MM.1S (cell line): ENCODE results near the gene SORL1.

ENCODE experiments used
- EZH2 ChIP-seq: fragments of 300-600 bp; sonication (generic); optimal IDR thresholded peaks from 2 replicates; pipeline ENCODE3; 2017; ENCODE audit warnings: low read depth, mild to moderate bottlenecking, antibody characterized with exemption, low read length, mixed read lengths
- TF ChIP-seq, protein P1 (sequence below): fragments of 300-600 bp; sonication (generic); IDR thresholded peaks from 2 replicates; pipeline ENCODE4 v1.5.1; 2016; ENCODE audit warnings: antibody characterized with exemption, low read length, mixed read lengths

DNA sequence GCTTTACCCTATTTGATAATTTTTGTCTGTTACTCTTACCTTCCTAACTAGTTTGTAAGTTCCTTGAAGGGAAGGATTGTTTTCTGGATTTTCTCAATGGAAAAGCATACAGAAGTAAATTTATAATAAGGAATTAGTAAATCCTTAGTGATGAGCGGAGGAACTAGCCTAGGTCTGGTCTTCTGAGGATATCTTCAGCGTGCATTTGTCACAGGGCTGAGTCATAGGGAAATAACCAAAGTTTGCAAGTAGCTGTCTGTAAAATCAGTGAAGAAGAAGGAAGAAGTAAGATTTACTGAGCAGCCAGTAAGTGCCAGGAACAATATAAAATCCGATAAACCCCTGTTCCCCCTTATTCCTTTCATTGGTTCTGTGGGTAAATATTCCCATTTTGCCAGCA is 163.4 kb downstream of the SORL1 start:
- TF ChIP-seq, protein P1, sequence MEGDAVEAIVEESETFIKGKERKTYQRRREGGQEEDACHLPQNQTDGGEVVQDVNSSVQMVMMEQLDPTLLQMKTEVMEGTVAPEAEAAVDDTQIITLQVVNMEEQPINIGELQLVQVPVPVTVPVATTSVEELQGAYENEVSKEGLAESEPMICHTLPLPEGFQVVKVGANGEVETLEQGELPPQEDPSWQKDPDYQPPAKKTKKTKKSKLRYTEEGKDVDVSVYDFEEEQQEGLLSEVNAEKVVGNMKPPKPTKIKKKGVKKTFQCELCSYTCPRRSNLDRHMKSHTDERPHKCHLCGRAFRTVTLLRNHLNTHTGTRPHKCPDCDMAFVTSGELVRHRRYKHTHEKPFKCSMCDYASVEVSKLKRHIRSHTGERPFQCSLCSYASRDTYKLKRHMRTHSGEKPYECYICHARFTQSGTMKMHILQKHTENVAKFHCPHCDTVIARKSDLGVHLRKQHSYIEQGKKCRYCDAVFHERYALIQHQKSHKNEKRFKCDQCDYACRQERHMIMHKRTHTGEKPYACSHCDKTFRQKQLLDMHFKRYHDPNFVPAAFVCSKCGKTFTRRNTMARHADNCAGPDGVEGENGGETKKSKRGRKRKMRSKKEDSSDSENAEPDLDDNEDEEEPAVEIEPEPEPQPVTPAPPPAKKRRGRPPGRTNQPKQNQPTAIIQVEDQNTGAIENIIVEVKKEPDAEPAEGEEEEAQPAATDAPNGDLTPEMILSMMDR, result no peak
- no peak for TF ChIP-seq EZH2
